ENCODE data around the gene VSTM2L. TPM values are rescaled to one million over a fixed set of nuclear protein-coding genes. Genes with fewer than 3 reads are reported as not detected.

Gene VSTM2L
- total and polyA plus RNA-seq, 2 of the 13 experiments (the other 11 are each of a cell fraction or from before 2014, with no cell fraction given), result not detected

DNA sequence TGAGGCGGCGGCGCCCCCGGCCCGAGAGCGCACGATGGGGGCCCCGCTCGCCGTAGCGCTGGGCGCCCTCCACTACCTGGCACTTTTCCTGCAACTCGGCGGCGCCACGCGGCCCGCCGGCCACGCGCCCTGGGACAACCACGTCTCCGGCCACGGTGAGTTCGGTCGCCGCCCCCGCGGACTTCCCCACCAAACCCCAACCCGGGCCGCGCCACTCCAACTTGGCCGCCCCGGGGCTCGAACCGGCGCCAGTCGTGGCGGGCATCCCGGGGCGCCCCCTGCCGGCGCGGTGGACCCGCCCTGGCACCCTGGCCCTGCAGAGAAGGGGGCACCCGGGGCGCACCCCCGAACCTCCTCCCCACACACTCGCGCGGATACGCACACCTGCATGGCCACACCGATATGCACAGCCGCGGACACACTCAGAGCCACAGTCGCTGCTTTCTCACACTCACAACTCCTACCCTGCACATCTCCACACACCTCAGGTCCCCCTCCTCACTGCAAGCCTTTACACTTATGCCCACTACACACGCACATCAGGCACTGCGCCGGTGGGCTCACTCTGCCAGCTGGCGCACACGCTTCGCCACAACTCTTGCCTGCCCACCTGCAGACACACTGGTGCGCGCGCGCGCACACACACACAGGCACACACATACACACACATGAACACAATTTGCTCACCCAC, 535 bp downstream of the VSTM2L start (continued):
- TF ChIP-seq PATZ1 (CRISPR knock-in tag; IDR thresholded peaks at IDR 0.05) (0 out of 2 replicates have a peak, but pooled peaks have one; percentile 34), MATR3 (CRISPR knock-in tag; IDR thresholded peaks at IDR 0.05) (no peak), ZNF878 (CRISPR knock-in tag; IDR thresholded peaks at IDR 0.05) (no peak), ZNF704 (CRISPR knock-in tag; IDR thresholded peaks at IDR 0.05; ENCODE audit: borderline replicate concordance) (no peak), RBAK (CRISPR knock-in tag; IDR thresholded peaks at IDR 0.05) (no peak), ZNF468 (CRISPR knock-in tag; IDR thresholded peaks at IDR 0.05) (0 out of 2 replicates have a peak, but pooled peaks have one; percentile 24), SP4 (CRISPR knock-in tag; IDR thresholded peaks at IDR 0.05) (0 out of 2 replicates have a peak, but pooled peaks have one; percentile 23), ZBTB49 (CRISPR knock-in tag; IDR thresholded peaks at IDR 0.05; ENCODE audit: borderline replicate concordance) (no peak), SRY (CRISPR knock-in tag; IDR thresholded peaks at IDR 0.05) (no peak), FOXO1 (CRISPR knock-in tag; IDR thresholded peaks at IDR 0.05) (no peak), ADNP (CRISPR knock-in tag; IDR thresholded peaks at IDR 0.05) (peak; percentile 79), ZMYM2 (CRISPR knock-in tag; IDR thresholded peaks at IDR 0.05) (0 out of 2 replicates have a peak, but pooled peaks have one; percentile 17), ZBTB38 (CRISPR knock-in tag; IDR thresholded peaks at IDR 0.05) (peak; percentile 81; the same call in 1 of the 2 replicates), RAD21 (CRISPR knock-in tag; IDR thresholded peaks at IDR 0.05) (peak; percentile 65), TGIF2 (CRISPR knock-in tag; IDR thresholded peaks at IDR 0.05) (no peak), DNMT1 (CRISPR knock-in tag; IDR thresholded peaks at IDR 0.05) (0 out of 2 replicates have a peak, but pooled peaks have one; percentile 38), GATAD2A (CRISPR knock-in tag; IDR thresholded peaks at IDR 0.05) (no peak), ZBTB7A (CRISPR knock-in tag; IDR thresholded peaks at IDR 0.05) (peak; percentile 67; the same call in 1 of the 2 replicates), ZBTB44 (CRISPR knock-in tag; IDR thresholded peaks at IDR 0.05) (no peak), ZNF589 (CRISPR knock-in tag; conservative IDR thresholded peaks at IDR 0.05) (no peak), CHCHD3 (CRISPR knock-in tag; IDR thresholded peaks at IDR 0.05) (0 out of 2 replicates have a peak, but pooled peaks have one; percentile 4)
- TF ChIP-seq, protein P1, sequence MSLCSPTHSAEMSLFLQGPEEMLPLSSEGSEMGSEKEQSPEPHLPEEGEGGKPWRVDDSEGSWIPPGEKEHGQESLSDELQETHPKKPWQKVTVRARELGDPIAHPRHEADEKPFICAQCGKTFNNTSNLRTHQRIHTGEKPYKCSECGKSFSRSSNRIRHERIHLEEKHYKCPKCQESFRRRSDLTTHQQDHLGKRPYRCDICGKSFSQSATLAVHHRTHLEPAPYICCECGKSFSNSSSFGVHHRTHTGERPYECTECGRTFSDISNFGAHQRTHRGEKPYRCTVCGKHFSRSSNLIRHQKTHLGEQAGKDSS (CRISPR knock-in tag; IDR thresholded peaks at IDR 0.05; ENCODE audit: borderline replicate concordance, low read depth), result no peak

Data from HepG2 (cell line).